ENCODE results near the gene PDE7B.

The PDE7B gene

DNA sequence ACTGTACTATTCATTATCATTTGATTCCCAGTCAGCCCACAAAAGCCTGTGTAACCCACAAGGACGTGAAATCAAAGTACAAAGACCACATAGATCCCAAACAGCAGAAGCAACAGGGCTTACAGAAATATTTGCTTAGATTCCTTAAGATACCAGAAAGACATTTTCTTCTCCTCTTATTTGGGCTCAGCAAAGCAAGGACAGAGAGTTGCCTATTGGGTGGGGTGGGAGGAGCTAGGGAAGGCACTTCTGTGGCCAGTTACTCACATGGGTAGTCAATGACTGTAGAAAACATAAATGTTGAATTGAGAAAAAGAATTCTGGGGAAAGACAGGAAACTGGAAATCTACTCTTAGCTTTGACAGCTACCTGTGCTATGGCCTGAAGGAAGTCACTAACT is 19.8 kb downstream of the PDE7B start:
- Histone ChIP-seq H3K4me3 (ENCODE audit: low read depth in 1 of 2, low read length in 2 of 2) (no peak overlapping the region), H3K9me3 (ENCODE audit: low read length) (no peaks in the 10 kb centered on the region), H3K9ac (ENCODE audit: low read length) (no peak overlapping the region), H3K27me3 (ENCODE audit: control insufficient read depth in 1 of 2, insufficient read depth in 2 of 2, low read length in 2 of 2) (no peaks in the 10 kb centered on the region), H3K36me3 (ENCODE audit: insufficient read depth, low read length) (no peaks in the 10 kb centered on the region), H3K4me1 (ENCODE audit: insufficient read depth, low read length) (no peaks in the 10 kb centered on the region), H3K27ac (ENCODE audit: low read depth, low read length) (no peak overlapping the region)

DNA sequence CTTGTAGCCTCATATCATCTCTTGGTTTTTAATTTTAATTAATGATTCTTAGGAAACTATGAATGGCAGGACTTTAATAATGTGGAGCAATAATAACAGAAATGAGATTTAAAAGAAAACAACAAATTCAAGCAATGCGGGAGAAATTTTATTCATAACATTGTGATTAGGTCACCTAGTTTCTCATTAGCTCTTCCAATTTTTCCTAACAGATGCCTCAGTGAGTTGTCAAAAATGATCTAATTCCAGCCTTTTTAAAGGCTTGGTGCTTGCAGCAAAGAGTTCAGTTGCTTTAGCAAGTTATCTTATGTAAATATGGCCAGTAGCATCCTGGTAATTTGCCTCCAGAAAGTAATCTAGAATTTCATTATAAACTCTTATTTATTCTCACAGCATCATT is 20.4 kb downstream of the PDE7B start:
- no peaks in the 10 kb centered on the region for H3K36me3 ChIP-seq (ENCODE audit: insufficient read depth, low read length)
- no peaks in the 10 kb centered on the region for H3K4me1 ChIP-seq (ENCODE audit: insufficient read depth, low read length)
- no peak overlapping the region for H3K9ac ChIP-seq (ENCODE audit: low read length)
- H3K27me3 ChIP-seq (ENCODE audit: control insufficient read depth in 1 of 2, insufficient read depth in 2 of 2, low read length in 2 of 2) = no peaks in the 10 kb centered on the region
- H3K4me3 ChIP-seq (ENCODE audit: low read depth in 1 of 2, low read length in 2 of 2) = no peak overlapping the region
- H3K27ac ChIP-seq (ENCODE audit: low read depth, low read length) = no peak overlapping the region
- H3K9me3 ChIP-seq (ENCODE audit: low read length) = no peaks in the 10 kb centered on the region

DNA sequence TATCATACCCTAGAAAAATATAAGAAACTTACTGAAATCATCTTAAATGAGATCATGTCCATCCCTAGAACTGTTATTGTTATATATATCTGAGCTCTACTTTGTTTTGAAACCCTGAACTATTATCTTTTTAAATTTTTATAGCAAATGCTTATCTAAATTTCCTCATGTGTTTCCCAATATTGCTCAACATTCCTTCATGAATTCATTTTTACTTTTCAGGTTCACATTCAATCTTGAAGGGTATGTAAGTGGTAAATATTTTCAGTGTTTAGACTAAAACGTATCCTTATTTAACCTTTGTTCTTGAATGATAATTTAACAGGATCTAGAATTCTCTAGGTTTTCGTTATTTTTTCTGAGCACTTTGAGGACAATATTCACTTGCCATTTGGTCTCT is 23.9 kb downstream of the PDE7B start:
- no peaks in the 10 kb centered on the region for H3K4me1 ChIP-seq (ENCODE audit: insufficient read depth, low read length)
- H3K27ac ChIP-seq (ENCODE audit: low read depth, low read length) = no peak overlapping the region
- no peaks in the 10 kb centered on the region for H3K36me3 ChIP-seq (ENCODE audit: insufficient read depth, low read length)
- no peaks in the 10 kb centered on the region for H3K9me3 ChIP-seq (ENCODE audit: low read length)
- no peak overlapping the region for H3K4me3 ChIP-seq (ENCODE audit: low read depth in 1 of 2, low read length in 2 of 2)
- H3K9ac ChIP-seq (ENCODE audit: low read length) = no peak overlapping the region
- H3K27me3 ChIP-seq (ENCODE audit: control insufficient read depth in 1 of 2, insufficient read depth in 2 of 2, low read length in 2 of 2) = no peaks in the 10 kb centered on the region

DNA sequence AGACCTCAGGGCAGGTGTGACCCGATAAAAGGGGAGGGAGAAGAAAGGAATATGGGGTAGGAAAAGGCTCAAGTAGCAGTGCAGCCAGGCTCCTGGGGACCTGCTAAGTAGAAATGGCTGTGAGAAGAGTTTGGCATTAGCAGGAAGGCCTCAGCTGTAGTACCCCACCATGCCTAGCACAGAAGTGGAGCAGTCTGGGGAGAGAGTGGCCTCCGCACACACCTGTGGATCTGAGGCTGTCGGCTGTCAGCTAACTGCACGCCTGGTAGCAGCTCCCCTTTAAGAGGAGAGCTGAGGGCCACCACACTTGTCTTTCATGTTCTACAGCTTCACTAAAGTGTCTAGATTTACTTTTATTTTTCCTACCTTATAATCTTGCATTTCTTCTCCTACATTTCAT is 24.6 kb downstream of the PDE7B start:
- no peaks in the 10 kb centered on the region for H3K9me3 ChIP-seq (ENCODE audit: low read length)
- H3K4me3 ChIP-seq (ENCODE audit: low read depth in 1 of 2, low read length in 2 of 2) = no peak overlapping the region
- H3K27me3 ChIP-seq (ENCODE audit: control insufficient read depth in 1 of 2, insufficient read depth in 2 of 2, low read length in 2 of 2) = no peaks in the 10 kb centered on the region
- H3K27ac ChIP-seq (ENCODE audit: low read depth, low read length) = no peak overlapping the region
- no peak overlapping the region for H3K9ac ChIP-seq (ENCODE audit: low read length)
- H3K4me1 ChIP-seq (ENCODE audit: insufficient read depth, low read length) = peaks cover 4% of the 10 kb centered on the region
- H3K36me3 ChIP-seq (ENCODE audit: insufficient read depth, low read length) = no peaks in the 10 kb centered on the region

DNA sequence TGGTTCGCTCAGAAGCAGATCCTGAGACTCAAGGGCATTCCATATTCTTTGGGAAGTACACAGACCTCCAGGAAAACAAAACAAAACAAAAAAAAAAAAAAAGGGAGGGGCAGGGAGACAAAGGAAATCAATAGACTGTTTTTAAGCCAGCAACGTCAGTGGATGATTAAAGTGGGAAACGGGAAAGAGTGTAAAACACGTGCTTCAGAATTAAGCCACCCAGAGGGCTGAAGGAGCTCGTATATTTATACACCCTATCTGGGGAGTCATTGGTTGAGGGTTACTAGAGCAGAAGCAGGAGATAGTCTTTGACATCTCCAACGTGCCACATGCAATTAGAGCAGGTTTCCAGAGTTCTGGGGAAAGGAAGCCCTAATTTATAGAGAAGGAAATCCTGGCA is 26.2 kb downstream of the PDE7B start:
- no peak overlapping the region for H3K4me3 ChIP-seq (ENCODE audit: low read depth in 1 of 2, low read length in 2 of 2)
- no peak overlapping the region for H3K27ac ChIP-seq (ENCODE audit: low read depth, low read length)
- no peak overlapping the region for H3K9ac ChIP-seq (ENCODE audit: low read length)
- H3K4me1 ChIP-seq (ENCODE audit: insufficient read depth, low read length) = peaks cover 4% of the 10 kb centered on the region
- H3K36me3 ChIP-seq (ENCODE audit: insufficient read depth, low read length) = no peaks in the 10 kb centered on the region
- no peaks in the 10 kb centered on the region for H3K27me3 ChIP-seq (ENCODE audit: control insufficient read depth in 1 of 2, insufficient read depth in 2 of 2, low read length in 2 of 2)
- no peaks in the 10 kb centered on the region for H3K9me3 ChIP-seq (ENCODE audit: low read length)

DNA sequence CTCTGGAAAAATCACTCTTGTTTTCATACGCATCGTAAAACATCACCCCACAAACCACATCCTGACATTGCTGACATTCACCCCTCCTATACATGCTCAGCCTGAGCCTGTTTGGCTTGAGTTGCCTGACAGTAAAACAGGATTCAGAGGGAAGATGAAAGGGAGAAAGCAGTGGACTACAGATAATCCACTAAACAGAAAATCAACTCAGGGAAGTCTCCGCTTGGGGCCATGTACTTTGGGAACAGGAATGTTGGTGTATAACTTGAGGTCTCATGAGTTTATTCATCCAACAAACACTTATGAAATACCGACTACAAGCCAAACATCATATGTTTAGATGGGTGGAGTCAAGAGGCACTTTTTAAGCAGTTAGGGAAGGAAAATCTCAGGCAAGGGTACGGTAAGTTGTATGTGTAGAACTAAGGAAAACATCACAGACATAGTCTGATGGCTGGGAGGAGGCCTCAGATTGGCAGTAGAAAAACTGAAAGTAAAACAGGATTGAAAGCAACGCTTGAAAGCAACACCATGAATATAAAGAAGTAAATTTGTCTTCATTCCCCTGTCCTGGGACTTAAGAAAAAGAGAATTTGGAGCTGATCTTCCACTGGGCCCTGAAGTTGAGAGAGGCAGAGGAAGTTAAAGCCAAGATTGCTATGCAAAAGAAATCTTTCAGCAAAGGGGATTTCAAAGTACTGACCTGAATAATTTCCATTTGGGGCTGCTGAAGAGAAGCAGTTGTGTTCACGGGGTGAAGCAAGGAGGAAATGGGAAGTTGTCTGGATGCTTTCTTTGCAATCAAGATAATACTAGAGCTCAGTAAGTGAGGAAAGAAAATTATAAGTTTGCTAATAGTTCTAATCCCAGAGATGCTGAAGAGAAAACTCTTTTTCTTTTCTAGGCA is 28.8 kb downstream of the PDE7B start:
- H3K27ac ChIP-seq (ENCODE audit: low read depth, low read length) = no peak overlapping the region

DNA sequence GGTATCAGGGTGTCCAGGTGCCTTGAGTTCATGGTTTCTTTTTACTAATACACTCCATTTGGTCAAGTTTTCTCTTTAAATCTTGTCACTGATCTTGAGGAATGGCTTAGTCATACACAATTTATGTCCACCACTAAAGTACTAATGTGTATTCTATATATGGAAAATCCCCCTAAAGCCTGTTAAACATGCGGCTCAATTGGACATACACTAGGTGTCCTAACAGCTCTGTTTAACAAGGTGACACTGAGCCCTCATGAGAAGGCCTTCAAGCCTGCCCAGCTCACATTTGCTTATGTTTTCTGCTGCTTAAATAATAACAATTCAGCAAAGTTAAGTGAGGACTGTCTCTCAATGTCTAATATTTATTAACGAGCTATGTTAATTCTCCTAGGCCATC is 31.5 kb downstream of the PDE7B start:
- Histone ChIP-seq H3K9ac (ENCODE audit: low read length) (no peak overlapping the region), H3K27ac (ENCODE audit: low read depth, low read length) (no peak overlapping the region), H3K27me3 (ENCODE audit: control insufficient read depth in 1 of 2, insufficient read depth in 2 of 2, low read length in 2 of 2) (no peaks in the 10 kb centered on the region), H3K4me3 (ENCODE audit: low read depth in 1 of 2, low read length in 2 of 2) (no peak overlapping the region), H3K9me3 (ENCODE audit: low read length) (no peaks in the 10 kb centered on the region), H3K36me3 (ENCODE audit: insufficient read depth, low read length) (no peaks in the 10 kb centered on the region), H3K4me1 (ENCODE audit: insufficient read depth, low read length) (peaks cover 4% of the 10 kb centered on the region)

More for the DNA sequence above, 28.8 kb downstream of the PDE7B start:
- Histone ChIP-seq H3K9ac (ENCODE audit: low read length) (no peak overlapping the region), H3K36me3 (ENCODE audit: insufficient read depth, low read length) (no peaks in the 10 kb centered on the region), H3K4me1 (ENCODE audit: insufficient read depth, low read length) (peaks cover 4% of the 10 kb centered on the region), H3K4me3 (ENCODE audit: low read depth in 1 of 2, low read length in 2 of 2) (peak overlapping the region in 1 of 2 donors; percentile 3), H3K27me3 (ENCODE audit: control insufficient read depth in 1 of 2, insufficient read depth in 2 of 2, low read length in 2 of 2) (no peaks in the 10 kb centered on the region), H3K9me3 (ENCODE audit: low read length) (no peaks in the 10 kb centered on the region)

DNA sequence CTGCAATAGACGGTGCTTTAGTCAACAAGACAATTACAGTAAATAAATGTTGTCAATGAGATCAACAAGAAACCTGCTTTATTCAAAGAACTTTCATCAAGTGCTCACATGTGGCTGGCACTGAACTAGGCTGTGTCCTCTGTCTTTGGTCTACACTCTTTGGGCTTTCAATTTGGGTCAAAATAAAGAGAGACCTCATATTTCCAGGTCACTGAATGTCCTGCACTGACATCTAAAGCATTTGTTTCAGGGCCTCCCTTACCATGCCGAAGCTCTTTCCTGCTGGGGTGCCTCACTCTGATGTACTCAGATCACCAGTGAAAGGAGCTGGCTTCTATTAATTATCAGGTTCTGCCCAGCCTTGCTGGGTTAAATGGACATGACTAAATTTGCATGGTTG is 32.0 kb downstream of the PDE7B start:
- Histone ChIP-seq H3K27ac (ENCODE audit: low read depth, low read length) (no peak overlapping the region), H3K27me3 (ENCODE audit: control insufficient read depth in 1 of 2, insufficient read depth in 2 of 2, low read length in 2 of 2) (no peaks in the 10 kb centered on the region), H3K36me3 (ENCODE audit: insufficient read depth, low read length) (no peaks in the 10 kb centered on the region), H3K9me3 (ENCODE audit: low read length) (no peaks in the 10 kb centered on the region), H3K4me3 (ENCODE audit: low read depth in 1 of 2, low read length in 2 of 2) (no peak overlapping the region), H3K4me1 (ENCODE audit: insufficient read depth, low read length) (peaks cover 4% of the 10 kb centered on the region), H3K9ac (ENCODE audit: low read length) (no peak overlapping the region)

DNA sequence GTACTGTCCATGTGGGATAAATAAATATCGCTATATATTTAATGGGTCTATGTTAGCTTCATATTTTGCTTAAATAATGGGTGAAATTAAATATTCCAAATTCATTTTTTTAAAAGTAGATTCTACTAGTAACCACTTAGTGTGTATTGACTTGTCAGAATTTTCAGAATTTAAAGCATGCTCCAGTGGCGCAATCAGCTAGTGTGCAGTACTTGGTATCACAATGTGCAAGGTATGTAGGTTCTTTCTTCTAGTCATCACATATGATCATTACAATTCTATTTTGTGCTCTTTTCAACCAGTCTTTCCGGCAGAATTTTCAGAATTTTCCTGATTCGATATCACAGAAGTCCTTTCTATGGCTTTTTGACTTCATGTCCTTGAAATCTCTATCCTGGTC is 32.6 kb downstream of the PDE7B start:
- H3K9me3 ChIP-seq (ENCODE audit: low read length) = no peaks in the 10 kb centered on the region
- no peak overlapping the region for H3K9ac ChIP-seq (ENCODE audit: low read length)
- H3K27me3 ChIP-seq (ENCODE audit: control insufficient read depth in 1 of 2, insufficient read depth in 2 of 2, low read length in 2 of 2) = no peaks in the 10 kb centered on the region

DNA sequence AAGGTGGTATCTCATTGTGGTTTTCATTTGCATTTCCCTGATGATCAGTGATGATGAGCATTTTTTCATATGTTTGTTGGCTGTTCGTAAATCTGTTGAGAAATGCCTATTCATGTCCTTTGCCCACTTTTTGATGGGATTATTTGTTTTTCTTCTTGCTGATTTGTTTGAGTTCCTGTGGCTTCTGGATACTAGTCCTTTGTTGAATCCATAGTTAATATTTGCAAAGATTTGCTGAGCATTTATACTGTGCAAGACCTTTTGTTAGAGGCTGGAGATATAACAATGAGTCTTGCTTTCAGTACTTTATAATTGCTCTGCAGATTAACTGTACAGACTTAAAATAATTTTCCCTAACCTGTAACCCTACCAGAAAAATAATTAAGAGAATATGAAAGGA is 35.6 kb downstream of the PDE7B start:
- Histone ChIP-seq H3K27me3 (ENCODE audit: control insufficient read depth in 1 of 2, insufficient read depth in 2 of 2, low read length in 2 of 2) (no peaks in the 10 kb centered on the region), H3K36me3 (ENCODE audit: insufficient read depth, low read length) (no peaks in the 10 kb centered on the region), H3K9ac (ENCODE audit: low read length) (no peak overlapping the region), H3K4me1 (ENCODE audit: insufficient read depth, low read length) (no peaks in the 10 kb centered on the region), H3K9me3 (ENCODE audit: low read length) (no peaks in the 10 kb centered on the region), H3K27ac (ENCODE audit: low read depth, low read length) (no peak overlapping the region), H3K4me3 (ENCODE audit: low read depth in 1 of 2, low read length in 2 of 2) (no peak overlapping the region)

More for the DNA sequence above, 32.6 kb downstream of the PDE7B start:
- Histone ChIP-seq H3K27ac (ENCODE audit: low read depth, low read length) (no peak overlapping the region), H3K4me3 (ENCODE audit: low read depth in 1 of 2, low read length in 2 of 2) (no peak overlapping the region), H3K4me1 (ENCODE audit: insufficient read depth, low read length) (peaks cover 4% of the 10 kb centered on the region), H3K36me3 (ENCODE audit: insufficient read depth, low read length) (no peaks in the 10 kb centered on the region)

DNA sequence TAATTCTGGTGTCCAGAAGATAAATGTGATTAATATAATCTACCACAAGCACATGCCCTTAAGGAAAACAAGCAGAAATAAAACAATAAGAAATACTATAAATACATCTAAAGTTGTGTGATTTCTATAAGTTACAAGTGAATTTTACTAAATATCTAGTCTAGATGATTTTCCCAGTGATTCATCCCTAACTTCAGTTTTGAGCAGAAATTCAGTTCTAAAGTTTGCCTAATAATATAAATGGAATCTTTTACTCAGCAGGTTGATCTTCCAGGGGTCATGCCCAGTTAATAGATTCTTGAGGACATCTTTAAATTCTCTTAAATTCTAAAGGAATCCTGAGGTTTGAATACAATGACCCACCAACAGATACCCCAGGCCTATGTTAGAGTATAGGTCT is 37.3 kb downstream of the PDE7B start:
- Histone ChIP-seq H3K9ac (ENCODE audit: low read length) (no peak overlapping the region), H3K36me3 (ENCODE audit: insufficient read depth, low read length) (no peaks in the 10 kb centered on the region), H3K9me3 (ENCODE audit: low read length) (no peaks in the 10 kb centered on the region), H3K27ac (ENCODE audit: low read depth, low read length) (no peak overlapping the region), H3K4me1 (ENCODE audit: insufficient read depth, low read length) (no peaks in the 10 kb centered on the region), H3K27me3 (ENCODE audit: control insufficient read depth in 1 of 2, insufficient read depth in 2 of 2, low read length in 2 of 2) (no peaks in the 10 kb centered on the region), H3K4me3 (ENCODE audit: low read depth in 1 of 2, low read length in 2 of 2) (no peak overlapping the region)

DNA sequence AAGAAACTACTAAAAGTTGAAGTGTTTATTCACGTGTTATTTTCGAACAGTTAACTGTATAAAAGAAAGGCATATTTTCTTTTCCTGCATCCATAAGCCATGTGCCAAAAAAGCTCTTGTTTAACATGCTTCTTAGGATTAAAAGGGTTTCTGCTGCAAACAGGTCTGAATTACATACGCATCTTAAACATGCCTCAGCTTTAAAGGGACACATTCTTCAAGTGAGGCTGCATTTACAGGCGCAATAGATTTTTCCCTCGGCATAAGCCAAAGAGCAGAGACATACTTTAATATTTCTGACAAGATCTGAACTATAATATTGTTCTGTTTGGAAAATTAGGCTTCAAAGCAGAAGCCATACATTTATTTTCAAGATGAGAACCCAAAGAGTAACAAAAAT is 39.4 kb downstream of the PDE7B start:
- no peaks in the 10 kb centered on the region for H3K27me3 ChIP-seq (ENCODE audit: control insufficient read depth in 1 of 2, insufficient read depth in 2 of 2, low read length in 2 of 2)
- no peaks in the 10 kb centered on the region for H3K4me1 ChIP-seq (ENCODE audit: insufficient read depth, low read length)
- no peak overlapping the region for H3K4me3 ChIP-seq (ENCODE audit: low read depth in 1 of 2, low read length in 2 of 2)
- no peaks in the 10 kb centered on the region for H3K36me3 ChIP-seq (ENCODE audit: insufficient read depth, low read length)
- H3K9me3 ChIP-seq (ENCODE audit: low read length) = no peaks in the 10 kb centered on the region
- H3K27ac ChIP-seq (ENCODE audit: low read depth, low read length) = no peak overlapping the region
- H3K9ac ChIP-seq (ENCODE audit: low read length) = no peak overlapping the region
